CD4-positive, CD25-positive, alpha-beta regulatory T cell (primary cell): ENCODE data around the gene AGAP9. TPM values are rescaled to one million over a fixed set of nuclear protein-coding genes. Genes with fewer than 3 reads are reported as not detected.

Experiments
- polyA plus RNA-seq, 4 donors: library from polyadenylated mRNA; unstranded; fragments of 300-500 nt; fragmentation: Illumina TruSeq; gene quantifications; one replicate each; pipeline ENCODE4 v1.2.3, GENCODE V29; 2021
- total RNA-seq: library from RNA; stranded (reverse); gene quantifications from one replicate; pipeline ENCODE4 v1.2.3, GENCODE V29; 2022

The AGAP9 gene
- total and polyA plus RNA-seq, 5 donors from 2014 or later = 0.07 to 8.0 (median 0.46) TPM; not detected in 2

Other genes starting within 250 kb of the AGAP9 start
- gene GDF10, start 223.4 kb downstream of the AGAP9 start, total RNA-seq = not detected
- gene GDF10, start 223.4 kb downstream of the AGAP9 start, polyA plus RNA-seq = not detected
- not detected for gene GDF2, start 201.2 kb downstream of the AGAP9 start, total RNA-seq
- gene GDF2, start 201.2 kb downstream of the AGAP9 start, polyA plus RNA-seq = not detected
- gene RBP3, start 175.3 kb downstream of the AGAP9 start, total RNA-seq = not detected
- not detected for gene RBP3, start 175.3 kb downstream of the AGAP9 start, polyA plus RNA-seq
- gene ZNF488, start 139.3 kb downstream of the AGAP9 start, total RNA-seq = not detected
- gene ZNF488, start 139.3 kb downstream of the AGAP9 start, polyA plus RNA-seq = not detected
- not detected for gene ANXA8, start 39.5 kb downstream of the AGAP9 start, total RNA-seq
- not detected for gene ANXA8, start 39.5 kb downstream of the AGAP9 start, polyA plus RNA-seq
- not detected for gene FAM25G, start 31.9 kb downstream of the AGAP9 start, total RNA-seq
- gene FAM25G, start 31.9 kb downstream of the AGAP9 start, polyA plus RNA-seq = not detected
- gene SYT15B, start 240.0 kb upstream of the AGAP9 start, total RNA-seq = 0.15 TPM
- gene SYT15B, start 240.0 kb upstream of the AGAP9 start, polyA plus RNA-seq = not detected